Hepatic stellate cell (primary cell): Measurements from ENCODE around the gene SCNM1.
"Not testable (repeated sequence)": the region's sequence is repeated elsewhere in the genome, so short reads cannot be mapped to it uniquely, and the experiment has no call there.

ENCODE experiments used
- DNase-seq: peaks from one replicate; pipeline ENCODE4 v3.0.0; 2011; ENCODE audit warnings: low spot score

Gene SCNM1

DNA sequence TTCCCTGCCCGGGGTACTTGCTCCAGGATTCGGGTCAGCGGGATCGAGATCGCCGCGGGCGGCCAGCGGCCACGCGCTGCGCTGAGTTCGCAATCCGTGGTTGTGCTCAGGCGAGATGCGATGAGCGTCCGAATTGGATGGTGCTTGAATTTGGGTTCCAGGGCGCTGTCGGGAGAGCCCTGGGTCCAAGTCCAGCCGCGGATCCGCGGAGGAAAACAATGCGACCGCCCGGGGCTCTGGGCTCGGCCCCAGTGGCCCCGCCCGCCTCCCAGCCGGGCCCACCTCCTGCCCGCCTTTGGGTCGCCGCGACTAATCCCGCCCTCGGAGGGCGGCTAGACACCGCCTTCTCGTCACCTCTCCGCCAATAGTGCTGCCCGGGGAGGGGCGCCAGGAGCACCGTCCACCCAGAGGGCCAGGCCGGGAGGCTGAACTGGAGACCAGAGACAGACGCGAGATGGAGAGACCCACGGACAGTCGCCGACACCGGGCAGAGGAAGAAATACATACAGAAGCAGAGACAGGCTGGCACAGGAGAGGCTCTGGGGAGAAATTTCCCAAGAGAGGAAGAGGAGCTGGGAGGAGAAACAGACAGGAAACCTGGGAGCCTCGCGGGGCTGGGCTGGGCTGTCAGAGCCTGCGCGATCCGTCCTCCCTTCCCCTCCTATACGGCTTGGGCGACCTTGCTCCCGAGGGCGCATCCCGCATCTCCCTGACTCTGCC is 19.4 kb upstream of the SCNM1 start, which contains the start of gene SEMA6C:
Gene SEMA6C, minus strand, starts transcription at position 220 of the 720 bp plus-strand sequence. CDS start 4,010 bp downstream, outside the sequence.
- DNase-seq: peak; percentile 94

DNA sequence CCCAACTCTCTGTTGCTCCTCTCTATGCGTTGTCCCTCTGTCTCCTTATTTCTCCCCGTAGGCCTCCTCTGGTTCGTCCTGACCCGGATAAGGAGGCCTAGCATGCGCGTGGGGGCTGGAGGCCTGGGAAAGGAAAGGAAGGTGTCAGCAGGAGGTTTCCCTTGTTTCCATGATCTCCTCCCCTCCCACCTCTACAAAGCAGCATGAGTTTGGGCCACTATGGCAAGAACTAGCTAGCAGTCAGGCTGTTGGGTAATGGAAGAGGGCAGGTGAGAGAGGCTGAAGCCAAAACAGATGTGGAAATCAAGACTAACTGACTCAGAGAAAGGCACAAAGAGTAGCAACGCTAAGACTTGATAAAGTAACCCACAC is 18.8 kb upstream of the SCNM1 start:
- no peak for DNase-seq

DNA sequence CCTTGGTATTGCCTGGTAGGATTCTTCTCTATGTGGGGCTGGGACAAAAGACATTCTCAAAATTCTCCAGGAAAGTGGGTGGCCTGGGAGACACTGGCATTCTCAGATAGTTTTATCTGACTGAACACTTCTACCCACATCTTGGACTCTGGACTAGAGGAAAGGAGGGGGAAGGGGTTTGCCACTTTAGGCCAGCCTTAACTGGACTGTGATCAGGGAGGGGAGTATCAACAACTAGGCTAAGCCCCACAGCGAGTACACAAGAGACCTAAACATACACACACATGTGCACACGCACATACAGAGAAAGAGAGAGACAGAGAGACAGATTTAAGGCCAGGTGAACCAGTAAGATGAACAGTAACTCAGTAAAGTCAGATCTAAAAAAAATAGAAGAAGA is 18.3 kb upstream of the SCNM1 start:
- DNase-seq: no peak

- DNase-seq: no peak
Observed at GRCh38 chr1:151156515-151156819, 9.5 kb upstream of the SCNM1 start, which contains the start of gene TNFAIP8L2. Gene TNFAIP8L2 (plus strand): TSS chr1:151156649. CDS start chr1:151158698, 2,049 bp downstream.

GRCh38 chr1:151157067-151157531 is 8.8 kb upstream of the SCNM1 start:
- DNase-seq: no peak

DNA sequence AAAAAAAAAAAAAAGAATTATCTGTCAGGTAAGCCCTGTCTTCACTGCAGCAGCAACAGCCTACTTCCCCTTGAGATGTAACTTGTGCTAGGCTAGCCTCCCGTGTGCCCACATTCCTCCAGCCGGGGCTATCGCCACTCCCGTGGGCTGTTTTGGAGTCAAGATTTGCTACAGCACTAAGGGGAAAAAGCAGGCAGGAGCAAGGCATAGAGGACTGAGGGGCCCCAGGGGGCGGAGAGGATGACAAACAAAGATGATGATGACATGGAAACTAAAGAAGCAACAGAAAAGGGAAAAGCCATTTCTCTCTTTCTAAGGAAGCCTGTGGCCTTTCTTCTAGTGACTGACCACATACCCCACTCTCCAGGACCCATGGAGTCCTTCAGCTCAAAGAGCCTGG is 7.6 kb upstream of the SCNM1 start:
- no peak for DNase-seq

DNA sequence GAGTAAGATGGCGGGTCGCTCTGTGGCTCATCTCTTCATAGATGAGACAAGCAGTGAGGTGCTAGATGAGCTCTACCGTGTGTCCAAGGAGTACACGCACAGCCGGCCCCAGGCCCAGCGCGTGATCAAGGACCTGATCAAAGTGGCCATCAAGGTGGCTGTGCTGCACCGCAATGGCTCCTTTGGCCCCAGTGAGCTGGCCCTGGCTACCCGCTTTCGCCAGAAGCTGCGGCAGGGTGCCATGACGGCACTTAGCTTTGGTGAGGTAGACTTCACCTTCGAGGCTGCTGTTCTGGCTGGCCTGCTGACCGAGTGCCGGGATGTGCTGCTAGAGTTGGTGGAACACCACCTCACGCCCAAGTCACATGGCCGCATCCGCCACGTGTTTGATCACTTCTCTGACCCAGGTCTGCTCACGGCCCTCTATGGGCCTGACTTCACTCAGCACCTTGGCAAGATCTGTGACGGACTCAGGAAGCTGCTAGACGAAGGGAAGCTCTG is 7.1 kb upstream of the SCNM1 start:
- no peak for DNase-seq

GRCh38 chr1:151159373-151159772 is 6.6 kb upstream of the SCNM1 start:
- no peak for DNase-seq

DNA sequence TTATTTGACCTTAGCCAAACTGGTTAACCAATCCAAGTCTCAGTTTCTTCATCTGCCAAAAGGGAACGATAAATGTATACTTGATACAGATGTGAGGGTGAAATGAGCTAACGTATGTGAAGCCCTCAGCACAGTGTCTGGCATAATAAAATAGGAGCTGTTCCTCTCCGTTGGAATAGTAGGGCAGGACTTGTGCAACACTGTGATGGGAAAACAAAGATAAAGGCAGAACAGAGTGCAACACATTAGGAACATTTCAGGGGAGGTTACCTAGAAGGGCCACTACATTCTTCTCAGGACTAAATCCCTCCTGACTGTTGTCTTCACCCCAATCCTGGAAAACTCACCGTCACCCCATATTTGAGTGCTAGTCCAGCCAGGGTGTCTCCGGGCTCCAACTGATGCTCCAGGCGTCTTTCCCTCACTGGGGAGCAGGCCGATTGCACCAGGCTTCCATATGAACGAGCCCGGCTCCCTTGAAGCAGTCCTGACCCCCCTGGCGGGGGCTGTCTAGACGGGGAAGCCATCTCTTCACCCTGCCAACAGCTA is 1.1 kb upstream of the SCNM1 start:
- no peak for DNase-seq

DNA sequence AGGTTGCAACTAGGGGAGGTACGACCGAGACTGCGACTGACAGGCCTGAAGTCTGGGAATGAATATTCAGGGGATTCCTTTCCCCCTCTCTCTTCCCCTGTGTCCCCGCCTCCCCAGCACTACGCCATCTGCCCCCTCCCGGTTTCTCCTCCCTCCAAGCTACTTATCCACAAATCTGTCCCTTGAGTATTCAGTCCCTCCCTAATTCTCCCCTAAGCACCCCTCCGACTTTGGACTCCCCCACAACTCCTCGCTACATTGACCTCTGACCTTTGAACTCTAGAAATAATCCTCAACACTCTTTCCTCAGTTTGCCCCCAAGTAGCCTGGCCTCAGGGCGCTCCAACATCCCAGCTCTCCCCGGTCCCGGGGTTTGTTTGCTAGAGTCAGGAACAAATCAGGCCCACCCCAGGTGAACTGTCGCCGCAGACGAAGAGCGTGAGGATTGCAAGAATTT is 635 bp upstream of the SCNM1 start:
- peak; percentile 60 for DNase-seq

DNA sequence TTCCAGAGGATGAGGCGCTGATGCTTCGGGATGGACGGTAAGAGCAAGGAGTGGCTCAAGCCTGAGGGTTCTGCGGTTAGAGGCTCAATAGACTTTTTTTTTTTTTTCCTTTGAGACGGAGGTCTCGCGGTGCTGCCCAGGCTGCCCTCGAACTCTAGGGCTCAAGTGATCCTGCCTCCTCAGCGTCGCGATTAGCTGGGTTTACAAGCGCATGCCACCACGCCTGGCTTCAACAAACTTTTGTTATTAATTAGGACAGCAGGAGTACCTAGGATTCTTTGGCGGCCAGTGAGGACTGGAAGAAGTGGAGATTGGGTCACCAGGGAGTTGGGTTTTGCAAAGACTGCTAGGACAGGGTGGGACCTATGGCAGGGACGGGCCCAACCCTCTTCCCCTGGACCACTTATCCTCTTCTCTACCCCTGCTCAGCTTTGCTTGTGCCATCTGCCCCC is 587 bp downstream of the SCNM1 start:
- DNase-seq: peak; percentile 73

DNA sequence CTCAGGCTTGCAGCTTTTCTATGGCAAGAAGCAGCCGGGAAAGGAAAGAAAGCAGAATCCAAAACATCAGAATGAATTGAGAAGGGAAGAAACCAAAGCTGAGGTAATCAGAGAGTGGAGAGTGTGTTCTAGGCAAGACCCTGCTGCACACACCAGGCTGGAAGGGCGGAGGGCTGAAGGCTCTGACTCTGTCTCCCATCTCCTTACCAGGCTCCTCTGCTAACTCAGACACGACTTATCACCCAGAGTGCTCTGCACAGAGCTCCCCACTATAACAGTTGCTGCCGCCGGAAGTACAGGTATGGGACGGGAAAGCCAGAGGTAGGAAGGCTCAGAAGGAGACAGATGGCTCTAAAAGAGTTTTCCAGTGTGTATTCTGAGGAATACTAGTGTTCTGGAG is 1.2 kb downstream of the SCNM1 start:
- DNase-seq: no peak

DNA sequence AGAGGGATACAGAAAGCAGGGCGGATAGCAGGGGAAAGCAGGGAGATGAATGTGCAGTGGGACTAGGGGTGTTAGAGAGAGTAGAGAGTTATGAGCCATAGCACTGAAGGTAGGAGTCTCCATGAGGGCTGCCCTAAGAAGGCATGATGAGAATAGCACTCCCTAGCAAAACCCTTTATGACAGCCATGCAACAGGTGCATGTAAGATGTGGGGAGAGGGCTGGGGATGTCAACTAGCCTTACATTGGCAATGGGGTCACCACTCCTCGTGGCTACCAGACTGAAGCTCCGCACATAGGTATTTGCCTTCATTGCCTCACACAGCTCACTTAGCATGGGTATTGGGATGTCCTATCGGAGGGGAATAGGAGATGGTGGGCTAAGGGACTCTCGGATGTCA is 5.2 kb downstream of the SCNM1 start:
- DNase-seq: no peak

- no peak for DNase-seq
Observed at GRCh38 chr1:151175041-151175741, 9.2 kb downstream of the SCNM1 start.

DNA sequence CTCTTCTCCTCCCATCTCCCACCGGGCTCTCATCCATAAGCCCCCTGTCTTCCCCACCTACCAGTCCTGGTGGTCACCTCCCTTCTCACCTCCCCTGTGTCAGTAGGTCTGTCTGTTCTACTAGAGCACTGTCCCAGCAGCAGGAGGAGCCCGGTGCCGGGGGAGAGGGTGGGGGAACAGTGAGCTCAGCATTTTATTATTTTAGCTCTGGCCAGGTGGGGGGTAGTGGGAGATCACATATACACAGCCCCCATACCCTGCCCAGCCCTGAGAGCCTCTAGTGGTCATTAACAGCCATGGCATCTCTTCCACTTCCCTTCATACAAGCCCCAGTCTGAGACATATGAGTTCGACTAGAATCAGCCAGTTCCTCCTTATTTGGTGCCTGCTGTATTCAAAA is 9.9 kb downstream of the SCNM1 start, which contains the start of gene TMOD4:
Gene TMOD4, minus strand, starts transcription at position 119 of the 400 bp plus-strand sequence. CDS start 1,106 bp downstream, outside the sequence.
- no peak for DNase-seq

GRCh38 chr1:151176514-151177045 is 10.6 kb downstream of the SCNM1 start:
- DNase-seq: no peak

DNA sequence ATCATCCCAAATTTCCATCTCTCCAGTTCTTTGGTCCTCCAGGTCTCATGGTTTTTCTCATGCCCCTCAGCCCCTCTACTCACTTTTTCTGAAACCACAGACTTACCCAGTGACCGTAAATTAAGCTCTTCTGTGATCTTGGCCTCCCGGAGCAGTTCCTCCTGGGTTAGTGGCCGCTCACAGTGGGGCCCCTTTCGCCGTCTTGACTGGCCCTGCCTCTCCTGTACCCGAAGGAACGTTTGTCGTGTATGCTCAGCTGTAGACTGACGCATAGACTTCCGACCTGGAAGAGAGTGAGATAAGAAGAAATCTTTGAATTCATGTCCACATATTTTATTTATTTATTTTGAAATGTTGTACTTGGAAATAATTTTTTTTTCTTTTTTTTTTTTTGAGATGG is 18.3 kb downstream of the SCNM1 start:
- DNase-seq: no peak

- DNase-seq: no peak
Observed at GRCh38 chr1:151187205-151187604, 21.3 kb downstream of the SCNM1 start.

- DNase-seq: not testable (repeated sequence)
Observed at GRCh38 chr1:151188667-151189066, 22.7 kb downstream of the SCNM1 start.

DNA sequence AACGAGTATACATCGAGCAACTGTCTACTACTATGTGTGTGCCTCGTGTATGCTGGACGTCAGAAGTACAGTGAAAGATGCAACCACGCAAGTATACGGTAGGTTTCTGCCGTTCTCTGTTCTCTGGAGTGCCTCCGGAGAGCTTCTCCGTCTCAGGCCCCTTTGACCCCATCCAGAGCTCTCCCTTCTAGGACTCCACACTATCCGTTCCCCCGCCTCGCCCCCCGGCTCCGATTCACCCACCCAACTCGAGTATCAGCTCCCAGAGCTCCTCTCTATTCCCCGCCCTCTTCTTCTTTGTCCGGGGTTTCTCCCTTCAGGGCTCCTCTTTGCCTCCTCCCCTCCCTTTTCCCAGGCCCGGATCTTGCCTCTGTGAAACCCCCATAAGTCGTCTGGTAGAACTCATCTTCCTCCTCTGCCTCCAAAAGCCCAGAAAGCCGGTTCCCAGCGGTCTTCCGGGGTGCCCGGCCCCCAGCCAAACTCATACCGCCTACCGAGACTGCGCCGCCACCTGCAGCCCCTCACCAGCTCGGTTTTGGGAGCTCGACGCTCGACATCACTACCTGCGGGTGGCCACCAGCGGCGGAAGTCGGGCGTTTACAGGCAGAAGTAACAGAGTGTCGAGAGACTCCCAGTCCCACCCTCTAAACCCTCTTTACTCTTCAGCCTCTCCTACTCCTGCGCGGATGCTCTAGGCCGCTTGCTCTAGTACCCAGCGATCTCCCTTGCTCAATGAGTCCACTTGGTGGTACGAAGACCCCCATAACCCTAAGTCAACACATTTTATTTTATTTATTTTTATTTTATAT is 23.9 kb downstream of the SCNM1 start, which contains the start of gene VPS72:
Gene VPS72, minus strand, starts transcription at position 561 of the 809 bp plus-strand sequence. Its CDS starts 76 bp downstream, at position 485.
- DNase-seq: peak; percentile 89

GRCh38 chr1:151192047-151192446 is 26.1 kb downstream of the SCNM1 start:
- no peak for DNase-seq
